ENCODE measurements around the gene ZP3. TPM values are rescaled to one million over a fixed set of nuclear protein-coding genes. Genes with fewer than 3 reads are reported as not detected.
"Not testable (repeated sequence)": the region's sequence is repeated elsewhere in the genome, so short reads cannot be mapped to it uniquely, and the experiment has no call there.

The ZP3 gene
- total RNA-seq, 1 donor from 2014 or later, result 2.7 TPM

- intact Hi-C loops (cut with DNase I), result not testable (repeated sequence)
These were observed 51.5 kb downstream of the ZP3 start for GRCh38 chr7:76476280-76476679.

DNA sequence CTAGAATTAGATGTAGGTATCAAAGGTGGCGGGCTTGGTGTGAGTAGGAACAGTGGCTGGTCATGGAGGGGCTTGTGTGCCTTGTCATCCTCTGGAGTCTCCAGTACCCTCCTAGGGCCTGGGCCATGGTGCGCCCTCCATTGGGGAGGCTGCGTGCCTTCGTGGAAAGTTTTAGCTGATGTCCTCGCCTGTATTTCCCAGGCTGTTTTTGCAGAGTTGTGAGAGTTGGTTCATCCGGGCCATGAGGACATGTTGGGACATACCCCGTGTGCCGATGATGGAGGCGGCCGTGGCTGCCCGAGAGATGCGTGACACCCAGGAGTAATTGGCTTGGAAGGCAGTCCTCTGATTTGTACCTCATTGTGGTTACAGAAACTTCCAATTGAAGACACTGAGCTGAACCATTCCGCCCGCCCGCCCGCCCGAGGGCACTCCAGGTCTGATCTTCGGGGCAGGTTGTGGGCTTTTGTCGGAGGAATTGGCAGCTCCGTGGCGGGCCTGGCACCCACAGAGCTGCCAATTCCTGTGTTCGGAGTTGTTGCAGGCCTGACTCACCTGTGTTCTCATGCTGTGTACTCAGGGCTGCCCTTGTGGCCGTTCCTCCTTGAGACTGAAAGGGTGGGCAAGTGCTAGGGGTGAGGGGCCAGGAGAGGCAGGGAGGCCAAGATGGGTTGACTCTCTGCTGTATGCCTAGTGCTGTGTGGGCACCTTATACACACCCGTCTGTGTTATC is 52.2 kb downstream of the ZP3 start:
- H3K9me3 ChIP-seq; H3K4me1 ChIP-seq; H3K27me3 ChIP-seq; H3K27ac ChIP-seq; DNase-seq (ENCODE audit: extremely low spot score in 2 of 2); H3K4me3 ChIP-seq; intact Hi-C loops (cut with DNase I); H3K36me3 ChIP-seq: not testable (repeated sequence)

More at GRCh38 chr7:76476280-76476679, 51.5 kb downstream of the ZP3 start:
- H3K36me3 ChIP-seq; H3K9me3 ChIP-seq; H3K27me3 ChIP-seq; DNase-seq (ENCODE audit: extremely low spot score in 2 of 2); H3K27ac ChIP-seq; H3K4me1 ChIP-seq; H3K4me3 ChIP-seq: not testable (repeated sequence)

- H3K27ac ChIP-seq; H3K27me3 ChIP-seq; DNase-seq (ENCODE audit: extremely low spot score in 2 of 2); H3K9me3 ChIP-seq; H3K4me3 ChIP-seq; H3K36me3 ChIP-seq; intact Hi-C loops (cut with DNase I); H3K4me1 ChIP-seq: not testable (repeated sequence)
These were observed 54.9 kb downstream of the ZP3 start for GRCh38 chr7:76479628-76480027.

DNA sequence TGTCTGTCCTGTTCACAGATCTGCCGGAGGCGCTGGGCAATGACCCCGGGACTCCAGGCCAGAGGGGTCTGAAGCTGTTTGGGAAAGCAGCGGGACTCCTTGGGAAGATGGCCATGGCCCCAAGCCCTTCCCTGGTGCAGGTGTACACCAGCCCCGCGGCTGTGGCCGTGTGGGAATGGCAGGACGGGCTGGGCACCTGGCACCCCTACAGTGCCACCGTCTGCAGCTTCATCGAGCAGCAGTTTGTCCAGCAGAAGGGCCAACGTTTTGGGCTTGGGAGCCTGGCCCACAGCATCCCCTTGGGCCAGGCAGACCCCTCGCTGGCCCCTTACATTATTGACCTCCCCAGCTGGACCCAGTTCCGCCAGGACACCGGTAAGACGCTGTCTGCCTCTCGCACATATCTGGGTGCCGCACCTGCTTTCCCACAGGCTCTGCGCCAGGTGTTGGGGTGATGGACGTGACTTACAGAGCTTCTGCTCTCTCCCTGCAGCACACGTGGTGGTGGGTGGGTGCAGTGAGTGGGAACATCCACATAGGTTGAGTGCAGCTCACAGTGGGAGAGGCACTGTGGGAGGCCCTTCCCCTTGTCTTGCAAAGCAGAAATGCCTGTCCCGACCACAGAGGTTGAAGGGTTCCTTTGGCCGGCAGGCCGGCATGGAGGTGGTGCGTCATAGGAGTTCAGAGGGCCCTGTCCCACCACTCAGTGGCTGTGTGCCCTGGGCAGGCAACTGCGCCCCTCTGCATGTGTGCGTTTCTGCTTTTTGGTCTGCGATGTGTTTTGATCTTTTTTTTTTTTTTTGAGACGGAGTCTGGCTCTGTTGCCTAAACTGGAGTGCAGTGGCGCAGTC is 55.9 kb downstream of the ZP3 start:
- H3K9me3 ChIP-seq; intact Hi-C loops (cut with DNase I); H3K36me3 ChIP-seq; H3K4me1 ChIP-seq; H3K27ac ChIP-seq; DNase-seq (ENCODE audit: extremely low spot score in 2 of 2); H3K27me3 ChIP-seq; H3K4me3 ChIP-seq: not testable (repeated sequence)

DNA sequence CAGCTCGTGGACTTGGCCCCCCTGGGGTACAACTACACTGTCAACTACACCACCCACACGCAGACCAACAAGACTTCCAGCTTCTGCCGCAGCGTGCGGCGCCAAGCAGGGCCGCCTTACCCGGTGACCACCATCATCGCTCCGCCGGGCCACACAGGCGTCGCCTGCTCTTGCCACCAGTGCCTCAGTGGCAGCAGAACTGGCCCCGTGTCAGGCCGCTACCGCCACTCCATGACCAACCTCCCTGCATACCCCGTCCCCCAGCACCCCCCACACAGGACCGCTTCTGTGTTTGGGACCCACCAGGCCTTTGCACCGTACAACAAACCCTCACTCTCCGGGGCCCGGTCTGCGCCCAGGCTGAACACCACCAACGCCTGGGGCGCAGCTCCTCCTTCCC is 57.9 kb downstream of the ZP3 start:
- DNase-seq (ENCODE audit: extremely low spot score in 2 of 2); H3K4me1 ChIP-seq; H3K9me3 ChIP-seq; H3K27ac ChIP-seq; H3K27me3 ChIP-seq; intact Hi-C loops (cut with DNase I); H3K36me3 ChIP-seq; H3K4me3 ChIP-seq: not testable (repeated sequence)

- H3K36me3 ChIP-seq; H3K9me3 ChIP-seq; H3K27ac ChIP-seq; DNase-seq (ENCODE audit: extremely low spot score in 2 of 2); H3K4me3 ChIP-seq; intact Hi-C loops (cut with DNase I); H3K4me1 ChIP-seq; H3K27me3 ChIP-seq: not testable (repeated sequence)
These were observed 58.3 kb downstream of the ZP3 start for GRCh38 chr7:76483081-76483480.

GRCh38 chr7:76484456-76484855 is 59.7 kb downstream of the ZP3 start:
- H3K27ac ChIP-seq; DNase-seq (ENCODE audit: extremely low spot score in 2 of 2); H3K9me3 ChIP-seq; H3K27me3 ChIP-seq; H3K4me1 ChIP-seq; intact Hi-C loops (cut with DNase I); H3K4me3 ChIP-seq; H3K36me3 ChIP-seq: not testable (repeated sequence)

GRCh38 chr7:76485822-76486610 is 61.3 kb downstream of the ZP3 start:
- DNase-seq (ENCODE audit: extremely low spot score in 2 of 2); H3K27me3 ChIP-seq; H3K27ac ChIP-seq; H3K4me1 ChIP-seq; intact Hi-C loops (cut with DNase I); H3K4me3 ChIP-seq; H3K9me3 ChIP-seq; H3K36me3 ChIP-seq: not testable (repeated sequence)

- H3K27me3 ChIP-seq; H3K4me3 ChIP-seq; H3K9me3 ChIP-seq; H3K36me3 ChIP-seq; H3K4me1 ChIP-seq; H3K27ac ChIP-seq; intact Hi-C loops (cut with DNase I); DNase-seq (ENCODE audit: extremely low spot score in 2 of 2): not testable (repeated sequence)
These were observed 61.9 kb downstream of the ZP3 start for GRCh38 chr7:76486618-76487017.

DNA sequence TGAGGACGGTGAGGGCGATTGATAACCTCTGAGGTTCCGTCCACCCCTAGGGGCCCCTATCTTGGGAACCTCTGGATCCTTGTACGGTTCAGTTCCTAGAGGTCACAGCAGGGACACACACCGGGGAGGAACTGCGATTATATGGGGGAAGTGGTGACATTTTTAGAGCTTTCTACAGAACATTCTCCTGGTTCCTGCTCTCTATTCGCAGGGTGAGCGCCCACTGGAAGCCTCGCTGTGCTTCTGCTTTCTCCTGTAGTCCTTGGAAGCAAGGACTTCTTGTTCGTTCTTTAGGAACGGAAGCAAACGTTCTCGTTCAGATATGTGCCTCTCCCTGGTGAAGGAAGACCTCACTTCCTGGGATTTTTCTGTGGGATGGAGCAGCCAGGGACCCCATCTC is 63.2 kb downstream of the ZP3 start:
- H3K36me3 ChIP-seq; H3K4me3 ChIP-seq; H3K4me1 ChIP-seq; H3K27ac ChIP-seq; intact Hi-C loops (cut with DNase I); H3K9me3 ChIP-seq; DNase-seq (ENCODE audit: extremely low spot score in 2 of 2); H3K27me3 ChIP-seq: not testable (repeated sequence)

Other genes with a start within 250 kb of the ZP3 start
- 9.8 TPM for gene SRRM3, start 223.1 kb upstream of the ZP3 start, total RNA-seq
- gene HSPB1, start 122.3 kb upstream of the ZP3 start, total RNA-seq, result 3,606 TPM
- 73.2 TPM for gene YWHAG, start 66.0 kb upstream of the ZP3 start, total RNA-seq
- not detected for gene SSC4D, start 15.3 kb upstream of the ZP3 start, total RNA-seq
- 78.3 TPM for gene DTX2, start 36.8 kb downstream of the ZP3 start, total RNA-seq
- 2.7 TPM for gene UPK3B, start 85.6 kb downstream of the ZP3 start, total RNA-seq
- not detected for gene SPDYE16, start 118.3 kb downstream of the ZP3 start, total RNA-seq
- 16.2 TPM for gene POMZP3, start 202.3 kb downstream of the ZP3 start, total RNA-seq